Gastroesophageal sphincter (tissue), 3 donors: ENCODE results near the gene TSPEAR.

Source experiments
- EP300 ChIP-seq: sonication (generic); formaldehyde crosslinking; IDR thresholded peaks from one replicate; pipeline ENCODE4 v1.6.1; 2017; ENCODE audit warnings: antibody characterized with exemption, mild to moderate bottlenecking
- POLR2A ChIP-seq, 2 donors: fragments of 450-650 bp; IDR thresholded peaks; one replicate each; pipeline ENCODE4 v1.6.1; 2017; ENCODE audit warnings: antibody characterized with exemption in 2 of 2, mild to moderate bottlenecking in 2 of 2, moderate library complexity in 1 of 2
- POLR2AphosphoS5 ChIP-seq: sonication (generic); formaldehyde crosslinking; IDR thresholded peaks from one replicate; pipeline ENCODE4 v1.6.1; 2017; ENCODE audit warnings: antibody characterized with exemption
- TF ChIP-seq, protein P1 (sequence below), 4 experiments: fragments of 200-600 bp in 2 of 4; fragments of 450-650 bp in 2 of 4; sonication (generic) in 1 of 4; IDR thresholded peaks; one replicate each; pipeline ENCODE4 v1.5.1; 2017 to 2019; ENCODE audit warnings: antibody characterized with exemption in 4 of 4, mild to moderate bottlenecking in 2 of 4, moderate library complexity in 2 of 4

DNA sequence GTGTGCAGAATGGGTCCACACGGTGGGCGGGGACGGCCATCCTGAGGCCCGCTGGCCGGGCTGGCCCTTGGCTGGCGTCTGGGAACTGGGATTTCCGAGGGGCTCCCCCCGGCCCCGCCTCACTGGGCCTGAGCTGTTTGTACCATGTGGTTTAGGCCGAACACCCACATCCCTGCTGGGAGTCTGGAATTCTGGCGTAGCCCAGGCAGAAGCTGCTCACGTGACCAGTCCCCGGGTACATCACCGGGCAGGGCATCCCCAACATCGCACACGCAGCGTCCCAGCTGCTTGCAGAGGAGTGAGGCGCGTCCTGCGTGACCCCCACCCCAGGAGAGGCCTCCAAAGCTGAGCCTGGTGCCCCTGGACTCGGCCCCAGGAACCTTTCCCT, 108.9 kb downstream of the TSPEAR start:
- TF ChIP-seq, protein P1, sequence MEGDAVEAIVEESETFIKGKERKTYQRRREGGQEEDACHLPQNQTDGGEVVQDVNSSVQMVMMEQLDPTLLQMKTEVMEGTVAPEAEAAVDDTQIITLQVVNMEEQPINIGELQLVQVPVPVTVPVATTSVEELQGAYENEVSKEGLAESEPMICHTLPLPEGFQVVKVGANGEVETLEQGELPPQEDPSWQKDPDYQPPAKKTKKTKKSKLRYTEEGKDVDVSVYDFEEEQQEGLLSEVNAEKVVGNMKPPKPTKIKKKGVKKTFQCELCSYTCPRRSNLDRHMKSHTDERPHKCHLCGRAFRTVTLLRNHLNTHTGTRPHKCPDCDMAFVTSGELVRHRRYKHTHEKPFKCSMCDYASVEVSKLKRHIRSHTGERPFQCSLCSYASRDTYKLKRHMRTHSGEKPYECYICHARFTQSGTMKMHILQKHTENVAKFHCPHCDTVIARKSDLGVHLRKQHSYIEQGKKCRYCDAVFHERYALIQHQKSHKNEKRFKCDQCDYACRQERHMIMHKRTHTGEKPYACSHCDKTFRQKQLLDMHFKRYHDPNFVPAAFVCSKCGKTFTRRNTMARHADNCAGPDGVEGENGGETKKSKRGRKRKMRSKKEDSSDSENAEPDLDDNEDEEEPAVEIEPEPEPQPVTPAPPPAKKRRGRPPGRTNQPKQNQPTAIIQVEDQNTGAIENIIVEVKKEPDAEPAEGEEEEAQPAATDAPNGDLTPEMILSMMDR (IDR thresholded peaks at IDR 0.05) = no peak
- TF ChIP-seq POLR2A (IDR thresholded peaks at IDR 0.05) (no peak), POLR2AphosphoS5 (no peak), EP300 (no peak)
